GM18498 (cell line): Measurements from ENCODE around the gene HS3ST4.

Source experiments
- ATAC-seq: cut with Tn5 transposase; IDR thresholded peaks from one replicate; pipeline ENCODE4 v1.9.1; 2021; ENCODE audit warnings: mild to moderate bottlenecking, moderate library complexity; ENCODE audit not compliant: unreplicated experiment

The HS3ST4 gene

DNA sequence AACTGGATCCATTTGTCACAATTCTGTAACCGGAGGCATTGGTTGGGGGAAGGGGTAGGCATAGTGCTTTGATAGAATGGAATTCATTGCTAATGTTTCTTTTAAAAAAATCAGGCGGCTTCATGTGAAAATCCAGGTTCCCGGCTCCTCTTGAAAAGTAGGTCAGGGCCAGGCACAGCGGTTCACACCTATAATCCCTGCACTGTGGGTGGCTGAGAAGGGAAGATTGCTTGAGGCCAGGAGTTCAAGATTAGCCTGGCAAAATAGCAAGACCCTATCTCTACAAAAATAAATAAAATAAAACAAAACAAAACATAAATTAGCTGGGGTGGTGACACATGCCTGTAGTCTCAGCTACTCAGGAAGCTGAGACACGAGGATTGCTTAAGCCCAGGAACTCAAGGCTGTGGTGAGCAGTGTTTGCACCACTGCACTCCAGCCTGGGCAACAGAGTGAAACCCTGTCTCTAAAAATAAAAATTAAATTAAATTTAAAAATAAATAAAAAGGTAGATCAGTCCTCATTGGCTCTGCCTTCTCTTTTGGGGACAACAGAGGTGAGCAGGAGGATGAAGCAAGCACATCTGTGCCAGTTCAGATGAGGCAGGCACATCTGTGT lies 466.5 kb downstream of the HS3ST4 start:
- ATAC-seq = no peak

DNA sequence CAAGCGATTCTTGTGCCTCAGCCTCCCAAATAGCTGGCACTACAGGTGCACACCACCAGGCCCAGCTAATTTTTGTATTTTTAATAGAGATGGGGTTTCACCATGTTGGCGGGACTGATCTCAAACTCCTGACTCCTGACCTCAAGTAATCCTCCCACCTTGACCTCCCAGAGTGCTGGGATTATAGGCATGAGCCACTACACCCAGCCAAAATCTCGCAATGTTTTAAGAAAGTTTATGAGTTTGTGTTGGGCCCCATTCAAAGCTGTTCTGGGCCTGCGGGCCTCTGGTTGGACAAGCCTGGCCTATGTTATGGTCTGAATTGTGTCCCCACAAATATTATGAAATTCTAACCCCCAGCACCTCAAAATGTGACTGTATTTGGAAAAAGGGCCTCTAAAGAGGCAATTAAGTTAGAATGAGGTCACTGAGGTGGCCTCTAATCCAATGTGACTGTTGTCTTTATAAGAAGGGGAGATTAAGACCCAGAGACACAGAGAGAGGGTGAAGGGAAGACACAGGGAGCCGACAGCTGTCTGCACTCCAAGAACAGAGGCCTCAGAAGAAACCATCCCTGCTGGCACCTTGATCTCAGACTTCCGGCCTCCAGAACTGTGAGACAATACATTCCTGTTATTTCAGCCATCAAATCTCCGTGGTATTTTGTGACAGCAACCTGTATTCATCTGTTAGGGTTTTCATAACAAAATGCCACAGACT lies 469.9 kb downstream of the HS3ST4 start:
- ATAC-seq = no peak

DNA sequence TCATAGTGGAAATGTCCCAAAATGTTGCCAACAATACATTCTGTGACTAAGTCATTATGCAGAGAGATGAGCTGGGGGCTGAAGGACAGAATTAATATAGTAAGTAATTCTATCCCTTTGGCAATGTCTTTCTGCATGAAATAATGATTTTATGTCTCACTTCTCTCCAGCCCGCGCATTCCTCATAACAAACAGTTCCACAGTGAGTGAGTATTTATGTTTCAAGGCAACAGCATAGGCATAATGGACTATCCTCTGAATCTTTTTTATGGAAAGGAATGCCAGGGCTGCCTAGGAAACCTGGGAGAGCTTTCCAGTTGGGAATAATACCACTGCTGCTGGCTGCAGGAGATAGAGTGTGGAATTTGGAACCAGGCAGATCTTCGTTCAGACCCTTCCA lies 477.7 kb downstream of the HS3ST4 start:
- no peak for ATAC-seq

DNA sequence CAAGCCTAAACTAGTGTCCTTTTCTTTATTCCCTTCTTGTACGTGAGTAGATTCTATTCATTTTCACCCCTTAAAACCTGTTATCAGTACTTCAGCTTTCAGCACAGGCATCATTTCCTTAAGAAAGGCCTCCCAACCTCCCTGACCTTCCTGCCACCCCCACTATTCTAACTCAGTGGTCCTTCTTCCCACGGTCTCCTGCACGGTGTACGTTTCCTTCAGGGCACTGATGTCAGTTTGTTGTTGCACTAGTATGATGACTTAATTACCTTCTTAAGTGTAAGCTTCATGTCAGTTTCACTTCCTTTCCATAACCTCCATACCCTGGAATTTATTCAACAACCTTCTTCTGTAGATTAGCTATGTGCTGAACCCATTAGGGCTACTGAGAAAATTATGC lies 484.2 kb downstream of the HS3ST4 start:
- no peak for ATAC-seq

DNA sequence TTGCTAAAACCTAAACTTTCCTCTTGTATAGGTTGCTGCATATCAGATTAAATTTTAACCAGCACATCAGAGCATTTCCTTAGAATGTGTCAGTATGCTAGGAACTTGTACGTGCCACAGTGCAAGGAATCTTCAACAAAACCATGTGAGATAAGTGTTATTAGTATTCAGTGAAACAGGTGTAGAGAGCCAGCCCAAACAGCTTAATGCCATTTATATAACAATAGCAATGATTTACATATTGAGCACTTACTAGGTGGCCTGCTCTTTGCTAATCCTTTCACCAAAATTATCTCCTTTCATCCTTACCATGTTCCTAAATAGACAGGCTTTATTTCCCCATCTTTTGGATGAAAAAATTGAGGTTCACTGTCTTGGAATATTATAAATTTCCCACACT lies 485.7 kb downstream of the HS3ST4 start:
- ATAC-seq = no peak

DNA sequence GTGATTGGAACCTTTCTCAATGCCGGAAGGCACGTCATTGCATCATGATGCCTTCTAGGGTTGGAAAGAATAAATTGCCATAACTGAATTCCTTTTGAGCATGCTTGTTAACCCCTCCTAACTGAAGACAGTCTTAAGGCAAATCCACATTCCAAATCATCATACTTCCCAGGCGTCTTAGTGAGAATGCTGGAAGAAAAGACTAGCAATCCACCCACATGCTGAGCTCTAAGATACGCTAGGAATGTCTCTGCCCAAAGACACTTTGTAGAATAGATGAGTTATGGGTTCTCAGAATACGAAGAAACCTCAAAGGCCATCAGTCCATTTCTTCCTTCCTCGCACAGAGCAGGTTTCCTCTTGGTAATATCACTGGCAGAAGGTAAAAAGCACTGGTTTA lies 486.5 kb downstream of the HS3ST4 start:
- ATAC-seq = no peak

DNA sequence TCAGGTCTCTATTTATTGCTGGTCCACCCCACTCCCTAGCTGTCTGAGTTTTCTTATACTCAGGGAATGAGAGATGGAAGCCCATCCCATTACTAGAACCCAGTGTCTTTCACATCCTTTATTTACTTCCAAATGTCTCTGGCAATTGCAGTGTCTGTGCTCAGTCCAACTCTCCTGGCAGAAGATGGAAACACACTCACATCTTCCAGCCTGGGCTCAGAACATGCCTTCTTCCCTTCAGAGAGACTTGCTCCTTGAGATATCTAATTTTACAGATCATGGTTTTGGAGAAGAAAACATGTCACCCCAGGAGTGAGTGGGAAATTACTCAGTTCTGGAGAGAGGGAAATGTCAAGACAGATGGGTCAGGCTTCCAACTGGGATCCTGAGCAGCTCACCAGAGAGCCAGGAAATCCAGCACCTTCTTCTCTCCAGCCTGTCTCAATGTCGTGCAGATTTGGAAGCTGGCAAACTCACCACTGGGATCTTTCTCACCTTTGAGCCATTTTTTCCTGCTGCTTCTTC lies 494.4 kb downstream of the HS3ST4 start:
- no peak for ATAC-seq
